Natural killer cell (primary cell): ENCODE measurements around the gene SPRN. TPM values are rescaled to one million over a fixed set of nuclear protein-coding genes. Genes with fewer than 3 reads are reported as not detected.
"Not testable (repeated sequence)": the region's sequence is repeated elsewhere in the genome, so short reads cannot be mapped to it uniquely, and the experiment has no call there.

Experiments used
- ATAC-seq, 3 donors: fragments of 150-1000 bp in 2 of 3; fragments of 200-7000 bp in 1 of 3; cut with Tn5 transposase; 1 replicate in 1 of 3; 2 replicates in 2 of 3; pipeline ENCODE4 v1.10.0; 2021; ENCODE audit warnings: mild to moderate bottlenecking in 2 of 3, moderate library complexity in 2 of 3
- DNase-seq, 2 donors: peaks; one replicate each; pipeline versions ENCODE4 v3.0.0 to v3.0.0-alpha.2; 2013 to 2021; ENCODE audit warnings: mixed read lengths in 1 of 2
- H3K27ac ChIP-seq: one replicate; pipeline ENCODE4 v1.5.1; 2013; ENCODE audit warnings: mild to moderate bottlenecking, low read length
- H3K27me3 ChIP-seq: one replicate; pipeline ENCODE4 v1.6.1; 2013; ENCODE audit warnings: low read length; ENCODE audit not compliant: control insufficient read depth, insufficient read depth
- H3K36me3 ChIP-seq: one replicate; pipeline ENCODE4 v1.6.1; 2013; ENCODE audit warnings: low read length; ENCODE audit not compliant: control insufficient read depth, insufficient read depth
- H3K4me1 ChIP-seq: one replicate; pipeline ENCODE4 v1.6.1; 2013; ENCODE audit warnings: low read length; ENCODE audit not compliant: control insufficient read depth, insufficient read depth
- H3K4me3 ChIP-seq: one replicate; pipeline ENCODE4 v1.5.1; 2013; ENCODE audit warnings: low read length
- H3K9me3 ChIP-seq: one replicate; pipeline ENCODE4 v1.6.1; 2013; ENCODE audit warnings: low read length; ENCODE audit not compliant: control insufficient read depth, insufficient read depth
- H3K27ac Mint-ChIP-seq, 2 donors: one replicate each; pipeline ENCODE4 v1.8.0; 2022; ENCODE audit warnings: mild to moderate bottlenecking in 2 of 2, mixed read lengths in 2 of 2, moderate library complexity in 1 of 2
- H3K27me3 Mint-ChIP-seq, 2 donors: one replicate each; pipeline ENCODE4 v1.8.0; 2022; ENCODE audit warnings: low read depth in 2 of 2, mixed read lengths in 2 of 2
- H3K36me3 Mint-ChIP-seq: one replicate; pipeline ENCODE4 v1.8.0; 2022; ENCODE audit warnings: mixed read lengths
- H3K4me1 Mint-ChIP-seq, 2 donors: one replicate each; pipeline ENCODE4 v1.8.0; 2022; ENCODE audit warnings: mixed read lengths in 2 of 2
- H3K4me3 Mint-ChIP-seq: one replicate; pipeline ENCODE4 v1.8.0; 2022; ENCODE audit warnings: mild to moderate bottlenecking, moderate library complexity, mixed read lengths
- H3K9me3 Mint-ChIP-seq, 2 donors: one replicate each; pipeline ENCODE4 v1.8.0; 2022; ENCODE audit warnings: mixed read lengths in 2 of 2
- CTCF ChIP-seq: fragments of 200-600 bp; IDR thresholded peaks from one replicate; pipeline ENCODE4 v1.8.0; 2022; ENCODE audit warnings: antibody characterized with exemption
- WGBS: methylation state at CpG from one replicate; pipeline ENCODE4 v1.1.7; 2013; ENCODE audit warnings: missing lambda C conversion rate; ENCODE audit not compliant: insufficient coverage; 5-methylcytosine and 5-hydroxymethylcytosine counted together
- intact Hi-C: fragments of 100-400 bp; cut with micrococcal nuclease; formaldehyde crosslinking; loops from one replicate; pipeline ENCODE4 v1.14.2; 2022
- total RNA-seq, 4 donors: library from RNA; stranded (reverse); fragments of 120-200 nt in 1 of 4; gene quantifications; one replicate each; pipeline versions ENCODE4 v1.2.3 to v1.2.4, GENCODE V29; 2013 to 2022

Gene SPRN
- total RNA-seq, result not detected
- total RNA-seq (2013), result not detected

GRCh38 chr10:133424601-133425000 is at the start of gene SPRN:
SPRN (minus strand) TSS chr10:133424625; CDS start chr10:133423681, 944 bp downstream.
- H3K9me3 Mint-ChIP-seq, H3K36me3 Mint-ChIP-seq, H3K27ac ChIP-seq, H3K27me3 ChIP-seq, H3K9me3 ChIP-seq, intact Hi-C loops, H3K27me3 Mint-ChIP-seq, H3K4me3 ChIP-seq, DNase-seq, H3K4me1 ChIP-seq, H3K36me3 ChIP-seq, H3K27ac Mint-ChIP-seq: not testable (repeated sequence)
- H3K4me1 Mint-ChIP-seq, result peaks cover 0 to 11% of the 10 kb centered on the region in 2 donors
- H3K4me3 Mint-ChIP-seq, result peak within 1 kb of the TSS; percentile 62
- no CpG with 5 or more reads among the region's 37 CpGs for WGBS
- ATAC-seq, result peak in 1 of 3 donors; percentile 20

GRCh38 chr10:133474027-133474426 is 49.6 kb upstream of the SPRN start:
- 87% methylated on average over 2 of the region's 2 CpGs for WGBS
- no peaks in the 10 kb centered on the region for H3K27me3 Mint-ChIP-seq
- peaks cover 7% of the 10 kb centered on the region for H3K36me3 Mint-ChIP-seq
- no peak for TF ChIP-seq CTCF
- DNase-seq (no peak), ATAC-seq (peak in 1 of 3 donors; percentile 37)
- Histone ChIP-seq H3K36me3 (no peaks in the 10 kb centered on the region), H3K4me1 (peaks cover 38% of the 10 kb centered on the region), H3K27me3 (no peaks in the 10 kb centered on the region), H3K27ac (peak overlapping the region; percentile 3), H3K4me3 (no peak overlapping the region), H3K9me3 (no peaks in the 10 kb centered on the region)
- H3K27ac Mint-ChIP-seq, result peak overlapping the region in 1 of 2 donors; percentile 38
- intact Hi-C loops, result no loop called here
- peaks cover 19 to 38% of the 10 kb centered on the region in 2 donors for H3K4me1 Mint-ChIP-seq
- H3K4me3 Mint-ChIP-seq, result no peak overlapping the region
- H3K9me3 Mint-ChIP-seq, result no peaks in the 10 kb centered on the region

GRCh38 chr10:133473270-133473669 is 48.8 kb upstream of the SPRN start:
- no peaks in the 10 kb centered on the region for H3K27me3 ChIP-seq
- no peak overlapping the region for H3K4me3 Mint-ChIP-seq
- no peaks in the 10 kb centered on the region for H3K27me3 Mint-ChIP-seq

More at GRCh38 chr10:133473270-133473669, 48.8 kb upstream of the SPRN start:
- TF ChIP-seq CTCF, result no peak
- H3K36me3 Mint-ChIP-seq, result peaks cover 7% of the 10 kb centered on the region
- DNase-seq (no peak), ATAC-seq (no peak)
- no peak overlapping the region for H3K27ac Mint-ChIP-seq
- intact Hi-C loops, result no loop called here
- Histone ChIP-seq H3K36me3 (no peaks in the 10 kb centered on the region), H3K9me3 (no peaks in the 10 kb centered on the region), H3K4me3 (no peak overlapping the region), H3K27ac (no peak overlapping the region), H3K4me1 (peaks cover 38% of the 10 kb centered on the region)
- H3K4me1 Mint-ChIP-seq, result peaks cover 19 to 38% of the 10 kb centered on the region in 2 donors
- 69% methylated on average over 4 of the region's 4 CpGs for WGBS
- H3K9me3 Mint-ChIP-seq, result no peaks in the 10 kb centered on the region
